Glutamatergic neuron (in vitro differentiated cells): ENCODE measurements around the gene XRCC4. TPM values are rescaled to one million over a fixed set of nuclear protein-coding genes. Genes with fewer than 3 reads are reported as not detected.

ENCODE experiments used
- DNase-seq: peaks from one replicate; pipeline ENCODE4 v3.0.0; 2022
- H3K27ac Mint-ChIP-seq: one replicate; pipeline ENCODE4 v1.8.0; 2020; ENCODE audit warnings: mild to moderate bottlenecking, mixed read lengths, inconsistent platforms; ENCODE audit not compliant: unreplicated experiment
- H3K27me3 Mint-ChIP-seq: one replicate; pipeline ENCODE4 v1.8.0; 2020; ENCODE audit warnings: mild to moderate bottlenecking, moderate library complexity, mixed read lengths, inconsistent platforms; ENCODE audit not compliant: unreplicated experiment
- H3K36me3 Mint-ChIP-seq: one replicate; pipeline ENCODE4 v1.8.0; 2020; ENCODE audit warnings: mild to moderate bottlenecking, mixed read lengths, inconsistent platforms; ENCODE audit not compliant: unreplicated experiment
- H3K4me1 Mint-ChIP-seq: one replicate; pipeline ENCODE4 v1.8.0; 2020; ENCODE audit warnings: mild to moderate bottlenecking, low read depth, mixed read lengths, inconsistent platforms; ENCODE audit not compliant: unreplicated experiment
- H3K4me3 Mint-ChIP-seq: one replicate; pipeline ENCODE4 v1.8.0; 2020; ENCODE audit warnings: mild to moderate bottlenecking, mixed read lengths, inconsistent platforms; ENCODE audit not compliant: unreplicated experiment
- H3K9me3 Mint-ChIP-seq: one replicate; pipeline ENCODE4 v1.8.0; 2020; ENCODE audit warnings: mild to moderate bottlenecking, moderate library complexity, mixed read lengths, inconsistent platforms; ENCODE audit not compliant: unreplicated experiment
- CTCF ChIP-seq: fragments of 200-600 bp; sonication (generic); IDR thresholded peaks from one replicate; pipeline ENCODE4 v1.5.0; 2021; ENCODE audit not compliant: partially characterized antibody, unreplicated experiment
- total RNA-seq: library from RNA; stranded (reverse); fragmentation: NEBNext Ultra II Directional; extraction: Animal tissue kit (Norgen Biotek cat#: 25700); gene quantifications from one replicate; pipeline ENCODE4 v1.2.1, GENCODE V29; 2021; ENCODE audit not compliant: unreplicated experiment

Gene XRCC4
- total RNA-seq, 1 donor from 2014 or later, result 5.9 TPM

GRCh38 chr5:83281658-83282057 is 204.3 kb downstream of the XRCC4 start:
- DNase-seq, result no peak
- Mint-ChIP-seq H3K36me3 (no peaks in the 10 kb centered on the region), H3K27ac (no peak overlapping the region), H3K4me1 (no peaks in the 10 kb centered on the region), H3K27me3 (no peaks in the 10 kb centered on the region), H3K9me3 (no peaks in the 10 kb centered on the region), H3K4me3 (no peak overlapping the region)
- TF ChIP-seq CTCF, result no peak

- no peaks in the 10 kb centered on the region for H3K9me3 Mint-ChIP-seq
- H3K4me3 Mint-ChIP-seq, result no peak overlapping the region
- no peaks in the 10 kb centered on the region for H3K27me3 Mint-ChIP-seq
- H3K4me1 Mint-ChIP-seq, result no peaks in the 10 kb centered on the region
- DNase-seq, result no peak
- H3K36me3 Mint-ChIP-seq, result no peaks in the 10 kb centered on the region
- TF ChIP-seq CTCF, result no peak
- H3K27ac Mint-ChIP-seq, result no peak overlapping the region
Observed at GRCh38 chr5:83283761-83284160, 206.4 kb downstream of the XRCC4 start.

GRCh38 chr5:83285661-83286398 is 208.5 kb downstream of the XRCC4 start:
- Mint-ChIP-seq H3K36me3 (no peaks in the 10 kb centered on the region), H3K4me1 (no peaks in the 10 kb centered on the region), H3K27ac (no peak overlapping the region), H3K4me3 (no peak overlapping the region), H3K9me3 (no peaks in the 10 kb centered on the region), H3K27me3 (no peaks in the 10 kb centered on the region)
- no peak for DNase-seq
- no peak for TF ChIP-seq CTCF

GRCh38 chr5:83294246-83294645 is 216.9 kb downstream of the XRCC4 start:
- DNase-seq, result no peak
- Mint-ChIP-seq H3K4me3 (no peak overlapping the region), H3K4me1 (no peaks in the 10 kb centered on the region), H3K36me3 (peaks cover 2% of the 10 kb centered on the region), H3K27me3 (no peaks in the 10 kb centered on the region), H3K9me3 (no peaks in the 10 kb centered on the region), H3K27ac (no peak overlapping the region)
- TF ChIP-seq CTCF, result no peak

- DNase-seq, result no peak
- TF ChIP-seq CTCF, result no peak
- H3K27ac Mint-ChIP-seq, result no peak overlapping the region
- no peaks in the 10 kb centered on the region for H3K27me3 Mint-ChIP-seq
- H3K4me1 Mint-ChIP-seq, result no peaks in the 10 kb centered on the region
- H3K36me3 Mint-ChIP-seq, result peaks cover 13% of the 10 kb centered on the region
- no peak overlapping the region for H3K4me3 Mint-ChIP-seq
- peaks cover 8% of the 10 kb centered on the region for H3K9me3 Mint-ChIP-seq
Observed at GRCh38 chr5:83299353-83299752, 222.0 kb downstream of the XRCC4 start.
